Measurements from ENCODE around the gene HLCS. TPM values are rescaled to one million over a fixed set of nuclear protein-coding genes. Genes with fewer than 3 reads are reported as not detected.

The HLCS gene
- polyA plus RNA-seq, 1 donor (not counting 4 experiments of a cell fraction or from before 2014, with no cell fraction given): 11.5 TPM

DNA sequence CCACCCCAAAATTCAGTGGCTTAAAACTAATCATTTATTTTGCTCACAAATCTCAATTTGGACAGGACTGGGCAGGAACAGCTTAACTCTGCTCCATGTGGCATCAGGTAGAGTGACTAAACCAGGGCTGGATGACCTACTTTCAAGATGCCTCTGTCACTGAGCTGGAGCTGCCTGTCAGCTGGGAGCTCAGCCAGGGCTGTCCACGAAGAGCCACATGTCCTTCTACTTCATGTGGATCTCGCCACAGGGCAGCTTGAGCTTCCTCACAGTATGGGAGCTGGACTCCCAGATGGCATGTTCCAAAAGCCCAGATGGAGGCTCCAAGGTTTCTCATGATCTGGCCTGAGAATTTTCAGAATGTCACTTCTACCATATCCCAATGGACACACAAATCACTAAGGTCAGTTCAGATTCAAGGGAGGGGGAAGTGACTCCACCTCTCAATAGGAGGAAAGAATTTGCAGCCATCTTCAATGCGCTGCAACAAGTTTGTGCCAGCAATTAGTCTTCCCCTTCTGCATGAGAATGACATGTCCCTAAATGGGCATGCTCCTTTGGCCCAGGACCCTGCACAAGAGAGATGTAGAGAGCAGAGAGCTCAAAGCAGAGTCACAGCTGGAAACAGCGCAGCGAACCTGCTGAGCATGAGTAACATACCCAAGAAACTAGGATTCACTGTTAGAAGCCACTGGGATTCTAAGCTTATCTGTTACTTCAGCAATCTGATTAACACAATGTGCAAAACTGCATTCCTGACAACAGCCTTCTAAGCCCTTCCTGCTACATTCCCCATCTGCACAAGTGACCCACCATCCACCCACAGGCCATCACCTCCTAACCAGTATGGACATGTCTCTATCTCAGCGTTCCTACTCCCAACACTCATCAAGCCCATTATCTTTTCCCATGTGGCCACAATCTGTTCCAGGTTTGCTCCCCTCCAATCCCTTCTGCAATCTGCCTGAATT lies 17.0 kb downstream of the HLCS start:
- FAIRE-seq (peak; percentile 20), DNase-seq (ENCODE audit: low read depth, low spot score) (no peak)
- H2AFZ ChIP-seq (ENCODE audit: control insufficient read depth, low read length): no peak overlapping the region
- H3K27ac ChIP-seq (ENCODE audit: control insufficient read depth, insufficient read depth, low read length): no peak overlapping the region
- H3K4me1 ChIP-seq (ENCODE audit: control insufficient read depth, extremely low read depth, insufficient read depth, low read length): peaks cover 6% of the 10 kb centered on the region
- no peak overlapping the region for H3K9ac ChIP-seq (ENCODE audit: control insufficient read depth, extremely low read depth, insufficient read depth, low read length)
- no peaks in the 10 kb centered on the region for H3K79me2 ChIP-seq (ENCODE audit: control insufficient read depth, insufficient read depth, low read length)
- H3K9me3 ChIP-seq (ENCODE audit: control insufficient read depth, low read depth, low read length): peaks cover 2% of the 10 kb centered on the region
- no peaks in the 10 kb centered on the region for H3K27me3 ChIP-seq (ENCODE audit: control insufficient read depth, extremely low read depth, insufficient read depth, low read length)
- TF ChIP-seq, protein P1, sequence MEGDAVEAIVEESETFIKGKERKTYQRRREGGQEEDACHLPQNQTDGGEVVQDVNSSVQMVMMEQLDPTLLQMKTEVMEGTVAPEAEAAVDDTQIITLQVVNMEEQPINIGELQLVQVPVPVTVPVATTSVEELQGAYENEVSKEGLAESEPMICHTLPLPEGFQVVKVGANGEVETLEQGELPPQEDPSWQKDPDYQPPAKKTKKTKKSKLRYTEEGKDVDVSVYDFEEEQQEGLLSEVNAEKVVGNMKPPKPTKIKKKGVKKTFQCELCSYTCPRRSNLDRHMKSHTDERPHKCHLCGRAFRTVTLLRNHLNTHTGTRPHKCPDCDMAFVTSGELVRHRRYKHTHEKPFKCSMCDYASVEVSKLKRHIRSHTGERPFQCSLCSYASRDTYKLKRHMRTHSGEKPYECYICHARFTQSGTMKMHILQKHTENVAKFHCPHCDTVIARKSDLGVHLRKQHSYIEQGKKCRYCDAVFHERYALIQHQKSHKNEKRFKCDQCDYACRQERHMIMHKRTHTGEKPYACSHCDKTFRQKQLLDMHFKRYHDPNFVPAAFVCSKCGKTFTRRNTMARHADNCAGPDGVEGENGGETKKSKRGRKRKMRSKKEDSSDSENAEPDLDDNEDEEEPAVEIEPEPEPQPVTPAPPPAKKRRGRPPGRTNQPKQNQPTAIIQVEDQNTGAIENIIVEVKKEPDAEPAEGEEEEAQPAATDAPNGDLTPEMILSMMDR (optimal IDR thresholded peaks at IDR 0.05 in 1 of 3, IDR thresholded peaks at IDR 0.05 in 1 of 3, conservative IDR thresholded peaks at IDR 0.05 in 1 of 3; ENCODE audit: extremely low read depth in 1 of 3, insufficient read depth in 2 of 3, low read length in 3 of 3): no peak
- TF ChIP-seq EZH2 (IDR thresholded peaks at IDR 0.05; ENCODE audit: low read length): no peak
- no peaks in the 10 kb centered on the region for H3K9me1 ChIP-seq (ENCODE audit: control insufficient read depth, extremely low read depth, insufficient read depth, low read length)
- peak overlapping the region; percentile 5 for H3K4me2 ChIP-seq (ENCODE audit: control insufficient read depth, extremely low read depth, insufficient read depth, low read depth, low read length)
- no peak overlapping the region for H3K4me3 ChIP-seq (ENCODE audit: control insufficient read depth in 2 of 3, extremely low read depth in 1 of 3, insufficient read depth in 2 of 3, low read depth in 1 of 3, low read length in 3 of 3)
- dilution Hi-C loops (cut with MboI; ENCODE audit: extremely low pct_ligation_motif_present, low sequenced_read_pairs): no loop called here
- H4K20me1 ChIP-seq (ENCODE audit: control insufficient read depth, extremely low read depth, insufficient read depth, low read length): peaks cover 4% of the 10 kb centered on the region
- peaks cover 1 to 8% of the 10 kb centered on the region in 2 experiments for H3K36me3 ChIP-seq (ENCODE audit: control insufficient read depth in 2 of 2, extremely low read depth in 1 of 2, insufficient read depth in 2 of 2, low read length in 2 of 2)

DNA sequence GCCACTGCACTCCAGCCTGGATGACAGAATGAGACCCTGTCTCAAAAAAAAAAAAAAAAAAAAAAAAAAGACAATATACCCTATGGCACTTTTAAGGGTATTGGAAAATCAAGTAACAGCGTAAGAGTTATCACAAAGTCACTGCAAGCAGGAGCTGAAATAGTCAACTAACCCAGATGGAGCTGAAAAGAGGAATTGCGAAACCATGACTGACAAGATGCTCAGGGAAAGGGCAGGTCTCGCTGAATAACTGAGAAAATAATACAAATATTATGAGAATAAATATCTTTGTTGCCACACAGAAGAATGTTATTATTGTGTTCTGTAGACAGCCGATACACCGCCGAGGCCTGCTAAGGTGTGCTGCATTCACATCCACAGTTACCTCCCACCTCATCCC lies 17.8 kb downstream of the HLCS start:
- no peak for FAIRE-seq
- Histone ChIP-seq H4K20me1 (ENCODE audit: control insufficient read depth, extremely low read depth, insufficient read depth, low read length) (peaks cover 4% of the 10 kb centered on the region), H3K9me3 (ENCODE audit: control insufficient read depth, low read depth, low read length) (peaks cover 2% of the 10 kb centered on the region), H3K36me3 (ENCODE audit: control insufficient read depth in 2 of 2, extremely low read depth in 1 of 2, insufficient read depth in 2 of 2, low read length in 2 of 2) (peaks cover 1 to 8% of the 10 kb centered on the region in 2 experiments), H2AFZ (ENCODE audit: control insufficient read depth, low read length) (no peak overlapping the region), H3K9ac (ENCODE audit: control insufficient read depth, extremely low read depth, insufficient read depth, low read length) (no peak overlapping the region), H3K27me3 (ENCODE audit: control insufficient read depth, extremely low read depth, insufficient read depth, low read length) (no peaks in the 10 kb centered on the region), H3K4me1 (ENCODE audit: control insufficient read depth, extremely low read depth, insufficient read depth, low read length) (peaks cover 6% of the 10 kb centered on the region), H3K4me2 (ENCODE audit: control insufficient read depth, extremely low read depth, insufficient read depth, low read depth, low read length) (no peak overlapping the region), H3K9me1 (ENCODE audit: control insufficient read depth, extremely low read depth, insufficient read depth, low read length) (no peaks in the 10 kb centered on the region), H3K27ac (ENCODE audit: control insufficient read depth, insufficient read depth, low read length) (no peak overlapping the region), H3K4me3 (ENCODE audit: control insufficient read depth in 2 of 3, extremely low read depth in 1 of 3, insufficient read depth in 2 of 3, low read depth in 1 of 3, low read length in 3 of 3) (no peak overlapping the region), H3K79me2 (ENCODE audit: control insufficient read depth, insufficient read depth, low read length) (no peaks in the 10 kb centered on the region)
- DNase-seq (ENCODE audit: low read depth, low spot score): no peak
- dilution Hi-C loops (cut with MboI; ENCODE audit: extremely low pct_ligation_motif_present, low sequenced_read_pairs): no loop called here
- no peak for TF ChIP-seq EZH2 (IDR thresholded peaks at IDR 0.05; ENCODE audit: low read length)
- TF ChIP-seq, protein P1 (optimal IDR thresholded peaks at IDR 0.05 in 1 of 3, IDR thresholded peaks at IDR 0.05 in 1 of 3, conservative IDR thresholded peaks at IDR 0.05 in 1 of 3; ENCODE audit: extremely low read depth in 1 of 3, insufficient read depth in 2 of 3, low read length in 3 of 3): no peak
